OCI-LY3 (cell line): ENCODE results near the gene PIK3IP1.

Experiments used
- H2AFZ ChIP-seq: fragments of 200-600, 300-600 bp; shearing (Covaris generic); 2 replicates; pipeline ENCODE4 v1.6.0; 2014; ENCODE audit warnings: antibody characterized with exemption, low read depth, low read length
- H3K27ac ChIP-seq: fragments of 200-600, 300-600 bp; sonication (generic); 2 replicates; pipeline ENCODE4 v1.5.1; 2014; ENCODE audit warnings: mild to moderate bottlenecking, low read length, moderate library complexity, mixed read lengths
- H3K27me3 ChIP-seq: fragments of 200-600, 300-600 bp; sonication (generic); 2 replicates; pipeline ENCODE4 v1.6.1; 2014; ENCODE audit warnings: low read depth, low read length, mixed read lengths
- H3K36me3 ChIP-seq: fragments of 200-600, 300-600 bp; sonication (generic); replicated peaks from 2 replicates; pipeline ENCODE3; 2014; ENCODE audit warnings: low read depth, low read length, mixed read lengths
- H3K4me1 ChIP-seq: fragments of 300-600, 200-600 bp; sonication (generic); 2 replicates; pipeline ENCODE4 v1.6.1; 2014; ENCODE audit warnings: low read length, mixed read lengths
- H3K4me2 ChIP-seq: fragments of 200-600, 300-600 bp; sonication (generic); 2 replicates; pipeline ENCODE4 v1.6.1; 2014; ENCODE audit warnings: low read length, mixed read lengths
- H3K4me3 ChIP-seq: fragments of 300-600, 200-600 bp; sonication (generic); 2 replicates; pipeline ENCODE4 v1.5.1; 2014; ENCODE audit warnings: antibody characterized with exemption, mild to moderate bottlenecking, low read length, moderate library complexity
- H3K79me2 ChIP-seq: fragments of 300-600, 200-600 bp; shearing (Covaris generic); 2 replicates; pipeline ENCODE4 v1.6.1; 2014; ENCODE audit warnings: mild to moderate bottlenecking, low read length, mixed read lengths
- H3K9ac ChIP-seq: fragments of 300-600, 200-600 bp; shearing (Covaris generic); 2 replicates; pipeline ENCODE4 v1.6.0; 2014; ENCODE audit warnings: mild to moderate bottlenecking, low read length, moderate library complexity
- H3K9me3 ChIP-seq: fragments of 200-600, 300-600 bp; shearing (Covaris generic); 2 replicates; pipeline ENCODE4 v1.6.1; 2014; ENCODE audit warnings: low read length, mixed read lengths; ENCODE audit not compliant: insufficient read depth
- H4K20me1 ChIP-seq: fragments of 200-600, 300-600 bp; sonication (generic); 2 replicates; pipeline ENCODE4 v1.6.1; 2016; ENCODE audit warnings: low read length, mixed read lengths; ENCODE audit not compliant: insufficient read depth
- EZH2phosphoT487 ChIP-seq: fragments of 200-600 bp; shearing (Covaris generic); IDR thresholded peaks from 2 replicates; pipeline ENCODE4 v1.6.1; 2018; ENCODE audit warnings: antibody characterized with exemption, mixed run types, low read depth
- TF ChIP-seq, protein P1 (sequence below): fragments of 200-600, 300-600 bp; sonication (generic); IDR thresholded peaks from 2 replicates; pipeline ENCODE4 v1.5.1; 2014; ENCODE audit warnings: antibody characterized with exemption, low read length, low read depth

The PIK3IP1 gene

GRCh38 chr22:31328544-31328960, 36.3 kb upstream of the PIK3IP1 start:
- H3K9me3 ChIP-seq, result no peaks in the 10 kb centered on the region
- H3K4me1 ChIP-seq, result peaks cover 6% of the 10 kb centered on the region; the same call in 1 of the 2 replicates
- no peaks in the 10 kb centered on the region for H3K79me2 ChIP-seq
- TF ChIP-seq EZH2phosphoT487, result no peak
- TF ChIP-seq, protein P1, sequence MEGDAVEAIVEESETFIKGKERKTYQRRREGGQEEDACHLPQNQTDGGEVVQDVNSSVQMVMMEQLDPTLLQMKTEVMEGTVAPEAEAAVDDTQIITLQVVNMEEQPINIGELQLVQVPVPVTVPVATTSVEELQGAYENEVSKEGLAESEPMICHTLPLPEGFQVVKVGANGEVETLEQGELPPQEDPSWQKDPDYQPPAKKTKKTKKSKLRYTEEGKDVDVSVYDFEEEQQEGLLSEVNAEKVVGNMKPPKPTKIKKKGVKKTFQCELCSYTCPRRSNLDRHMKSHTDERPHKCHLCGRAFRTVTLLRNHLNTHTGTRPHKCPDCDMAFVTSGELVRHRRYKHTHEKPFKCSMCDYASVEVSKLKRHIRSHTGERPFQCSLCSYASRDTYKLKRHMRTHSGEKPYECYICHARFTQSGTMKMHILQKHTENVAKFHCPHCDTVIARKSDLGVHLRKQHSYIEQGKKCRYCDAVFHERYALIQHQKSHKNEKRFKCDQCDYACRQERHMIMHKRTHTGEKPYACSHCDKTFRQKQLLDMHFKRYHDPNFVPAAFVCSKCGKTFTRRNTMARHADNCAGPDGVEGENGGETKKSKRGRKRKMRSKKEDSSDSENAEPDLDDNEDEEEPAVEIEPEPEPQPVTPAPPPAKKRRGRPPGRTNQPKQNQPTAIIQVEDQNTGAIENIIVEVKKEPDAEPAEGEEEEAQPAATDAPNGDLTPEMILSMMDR, result no peak
- no peak overlapping the region for H3K4me2 ChIP-seq
- no peak overlapping the region for H3K27ac ChIP-seq
- H3K27me3 ChIP-seq, result no peaks in the 10 kb centered on the region
- peaks cover 11% of the 10 kb centered on the region for H4K20me1 ChIP-seq
- no peak overlapping the region for H3K4me3 ChIP-seq
- H3K36me3 ChIP-seq, result peaks cover 78% of the 10 kb centered on the region
- H2AFZ ChIP-seq, result no peak overlapping the region
- H3K9ac ChIP-seq, result no peak overlapping the region

DNA sequence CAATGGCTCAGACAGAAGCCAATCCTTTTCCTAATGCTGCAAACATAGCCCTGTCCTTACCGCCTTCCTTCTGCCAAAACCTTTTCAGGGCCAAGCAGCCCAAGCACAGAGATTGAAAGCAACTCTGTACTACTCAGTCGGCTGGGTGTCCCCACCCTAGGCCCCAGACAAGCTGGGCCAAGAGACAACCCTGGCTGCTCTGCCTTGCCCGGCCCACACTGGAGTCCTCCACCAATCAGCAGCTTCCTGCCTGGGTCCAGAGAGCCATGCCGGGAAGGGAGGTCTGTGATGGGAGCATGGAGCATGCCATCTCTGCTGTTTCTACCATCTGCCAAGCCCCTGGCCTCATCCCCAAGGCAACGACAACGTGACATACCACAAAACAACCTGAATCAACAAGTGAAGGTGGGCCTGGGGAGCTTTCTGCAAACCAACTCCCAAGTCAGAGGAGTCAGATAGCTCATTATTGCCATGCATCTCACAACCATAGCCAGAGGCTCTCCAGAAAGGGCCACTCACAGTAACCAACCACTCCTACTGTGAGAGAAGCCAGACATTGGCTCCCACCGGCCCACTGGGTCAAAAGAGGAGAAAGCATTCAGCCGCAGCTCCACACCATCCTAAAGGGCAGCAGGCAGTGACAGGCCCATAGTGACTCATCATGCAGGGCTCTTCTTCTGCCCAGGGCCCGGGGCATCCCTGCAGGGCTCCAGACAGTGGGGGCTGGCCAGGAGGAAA, 35.7 kb upstream of the PIK3IP1 start:
- no peak for TF ChIP-seq EZH2phosphoT487
- TF ChIP-seq, protein P1, result no peak
- H3K4me2 ChIP-seq, result no peak overlapping the region

DNA sequence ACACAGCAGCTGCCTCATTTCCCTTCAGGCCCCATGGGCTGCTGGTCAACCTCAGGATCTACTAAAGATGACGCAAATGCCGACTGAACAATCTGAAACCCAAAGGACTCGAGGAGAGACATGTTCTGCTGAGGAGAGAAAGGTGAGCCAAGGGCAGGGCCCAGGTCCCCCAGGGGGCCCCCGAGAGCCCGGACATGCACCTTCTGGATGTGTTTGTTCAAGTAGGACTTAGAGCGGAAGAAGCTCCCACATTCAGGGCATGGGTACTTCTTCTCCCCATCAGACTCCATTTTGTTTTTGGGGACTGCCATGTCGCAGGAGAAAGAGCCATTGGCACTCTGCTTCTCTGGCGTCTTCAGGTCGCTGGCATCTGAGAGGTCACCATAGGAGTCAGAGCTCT, 34.6 kb upstream of the PIK3IP1 start:
- Histone ChIP-seq H2AFZ (no peak overlapping the region), H3K4me2 (no peak overlapping the region), H3K79me2 (no peaks in the 10 kb centered on the region), H3K36me3 (peaks cover 62% of the 10 kb centered on the region), H3K4me3 (no peak overlapping the region), H3K9me3 (no peaks in the 10 kb centered on the region), H3K27ac (no peak overlapping the region), H4K20me1 (peaks cover 10% of the 10 kb centered on the region), H3K27me3 (no peaks in the 10 kb centered on the region), H3K4me1 (peaks cover 8% of the 10 kb centered on the region; the same call in 1 of the 2 replicates), H3K9ac (no peak overlapping the region)
- TF ChIP-seq EZH2phosphoT487, result no peak
- TF ChIP-seq, protein P1, result no peak

More for the DNA sequence above, 35.7 kb upstream of the PIK3IP1 start:
- no peaks in the 10 kb centered on the region for H3K79me2 ChIP-seq
- H3K4me1 ChIP-seq, result peaks cover 8% of the 10 kb centered on the region; the same call in 1 of the 2 replicates
- H3K9ac ChIP-seq, result no peak overlapping the region
- no peak overlapping the region for H2AFZ ChIP-seq
- H3K4me3 ChIP-seq, result no peak overlapping the region
- H3K27ac ChIP-seq, result no peak overlapping the region
- H4K20me1 ChIP-seq, result peaks cover 10% of the 10 kb centered on the region
- no peaks in the 10 kb centered on the region for H3K9me3 ChIP-seq
- H3K27me3 ChIP-seq, result no peaks in the 10 kb centered on the region
- H3K36me3 ChIP-seq, result peaks cover 72% of the 10 kb centered on the region

GRCh38 chr22:31323578-31324550, 31.6 kb upstream of the PIK3IP1 start:
- TF ChIP-seq EZH2phosphoT487, result no peak
- TF ChIP-seq, protein P1, result no peak
- H3K4me1 ChIP-seq, result peaks cover 8% of the 10 kb centered on the region; the same call in 1 of the 2 replicates
- H3K79me2 ChIP-seq, result no peaks in the 10 kb centered on the region
- no peak overlapping the region for H2AFZ ChIP-seq
- H3K4me2 ChIP-seq, result no peak overlapping the region
- H3K36me3 ChIP-seq, result peaks cover 42% of the 10 kb centered on the region
- H3K9me3 ChIP-seq, result no peaks in the 10 kb centered on the region
- peaks cover 6% of the 10 kb centered on the region; the same call in 1 of the 2 replicates for H4K20me1 ChIP-seq
- H3K9ac ChIP-seq, result no peak overlapping the region
- no peak overlapping the region for H3K4me3 ChIP-seq
- H3K27ac ChIP-seq, result no peak overlapping the region
- H3K27me3 ChIP-seq, result no peaks in the 10 kb centered on the region
